ENCODE results near the gene ANKIB1.

ANKIB1 gene

DNA sequence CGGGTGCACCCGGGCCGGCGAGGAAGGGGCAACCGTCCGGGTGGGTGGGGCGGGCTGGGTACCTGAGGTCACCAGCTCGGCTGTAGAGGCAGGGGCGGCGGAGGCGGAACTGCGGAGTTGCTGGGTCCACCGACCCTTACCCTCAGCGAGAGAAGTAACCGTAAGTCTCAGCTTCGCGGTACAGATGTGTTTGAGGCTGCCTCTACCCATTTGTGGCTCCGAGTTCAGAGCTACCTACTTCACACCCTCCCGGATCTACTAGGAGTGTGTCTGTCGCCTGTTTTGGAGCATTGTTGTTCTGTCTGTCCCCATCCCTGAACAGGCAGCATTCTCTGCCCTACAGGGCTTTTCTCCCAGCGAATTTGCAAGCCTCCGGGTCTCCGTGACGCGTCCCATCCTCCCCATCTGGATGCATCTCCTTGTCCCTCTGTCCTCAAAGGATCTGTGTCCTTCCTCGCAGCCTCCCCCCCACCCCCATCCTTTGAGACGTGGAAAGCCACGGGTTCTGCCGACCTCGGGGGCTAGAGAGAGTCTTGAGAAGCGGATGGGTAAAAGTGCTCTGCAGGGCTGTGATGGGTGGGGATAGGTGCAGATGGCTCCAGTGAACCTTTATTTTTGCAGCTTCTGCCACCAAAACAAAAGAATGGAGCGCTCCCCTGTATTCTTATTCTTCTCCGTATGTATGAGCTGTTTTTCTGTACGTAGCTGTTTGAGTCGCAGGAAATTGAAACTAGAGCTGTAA lies 757 bp downstream of the ANKIB1 start:
- Histone ChIP-seq H2AFZ (ENCODE audit: low read depth, low read length) (no peak overlapping the region), H3K23ac (ENCODE audit: low read length in 2 of 2) (peak overlapping the region in 1 of 2 experiments; percentile 98), H3K9ac (ENCODE audit: low read length) (peak overlapping the region; percentile 98), H3K4me2 (ENCODE audit: low read length, poor library complexity, severe bottlenecking) (peak overlapping the region; percentile 67), H4K91ac (ENCODE audit: low read length) (no peak overlapping the region), H3K4me1 (ENCODE audit: control insufficient read depth, insufficient read depth, low read depth, low read length) (peaks cover 2% of the 10 kb centered on the region), H3K9me3 (ENCODE audit: control insufficient read depth, low read length) (no peaks in the 10 kb centered on the region), H3K79me1 (replicated peaks; ENCODE audit: low read length, poor library complexity, severe bottlenecking) (peaks cover 2% of the 10 kb centered on the region), H2AK5ac (ENCODE audit: low read length, severe bottlenecking) (no peak overlapping the region), H3K4me3 (ENCODE audit: insufficient read depth in 1 of 2, low read depth in 1 of 2, low read length in 2 of 2) (peak overlapping the region; percentile 94 to 99), H3K14ac (ENCODE audit: low read length in 2 of 2) (peak overlapping the region in 1 of 2 experiments; percentile 94), H2BK5ac (ENCODE audit: low read depth, low read length, poor library complexity, severe bottlenecking) (no peak overlapping the region), H3K36me3 (ENCODE audit: control insufficient read depth in 1 of 2, insufficient read depth in 2 of 2, low read depth in 1 of 2, low read length in 2 of 2) (peaks cover 2 to 5% of the 10 kb centered on the region in 2 experiments), H2BK15ac (ENCODE audit: low read depth, poor library complexity, severe bottlenecking) (peak overlapping the region; percentile 63), H3K27ac (ENCODE audit: low read length, poor library complexity, severe bottlenecking) (no peak overlapping the region), H3K18ac (ENCODE audit: low read depth in 1 of 2, low read length in 2 of 2) (peak overlapping the region; percentile 39 to 98), H2BK12ac (ENCODE audit: low read length in 2 of 2) (peak overlapping the region in 1 of 2 experiments; percentile 77), H2BK120ac (ENCODE audit: low read depth, low read length) (peak overlapping the region; percentile 27), H3K4ac (ENCODE audit: low read depth in 1 of 2, low read length in 2 of 2) (peak overlapping the region; percentile 47 to 88), H4K8ac (ENCODE audit: low read length) (peak overlapping the region; percentile 87), H3K27me3 (ENCODE audit: control insufficient read depth in 1 of 2, insufficient read depth in 1 of 2, low read length in 2 of 2) (no peaks in the 10 kb centered on the region)
- peak; percentile 55 for DNase-seq
- 0% methylated on average over 33 of the region's 35 CpGs for WGBS

DNA sequence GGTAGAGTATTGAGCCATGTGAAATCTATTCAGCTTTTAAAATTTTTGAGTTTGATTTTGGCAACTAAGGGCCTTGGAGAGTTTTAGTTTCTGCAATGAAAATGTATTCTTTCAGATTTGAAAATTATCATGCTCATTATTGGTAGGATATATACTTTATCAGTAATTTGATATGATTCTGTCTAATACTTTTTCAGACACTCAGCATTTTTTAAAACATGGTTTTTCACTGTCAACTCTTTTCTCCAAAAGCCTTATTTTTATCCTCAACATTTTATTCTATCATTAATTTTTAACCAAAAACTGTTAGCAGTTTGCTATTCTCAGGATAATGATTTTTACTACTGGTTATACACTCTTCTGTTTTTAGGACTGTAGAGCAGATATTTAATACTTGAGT lies 4.8 kb downstream of the ANKIB1 start:
- H3K9ac ChIP-seq (ENCODE audit: low read length): no peak overlapping the region
- H3K23ac ChIP-seq (ENCODE audit: low read length in 2 of 2): no peak overlapping the region
- H3K4ac ChIP-seq (ENCODE audit: low read depth in 1 of 2, low read length in 2 of 2): no peak overlapping the region
- no peaks in the 10 kb centered on the region for H3K27me3 ChIP-seq (ENCODE audit: control insufficient read depth in 1 of 2, insufficient read depth in 1 of 2, low read length in 2 of 2)
- no peak overlapping the region for H2BK5ac ChIP-seq (ENCODE audit: low read depth, low read length, poor library complexity, severe bottlenecking)
- H3K27ac ChIP-seq (ENCODE audit: low read length, poor library complexity, severe bottlenecking): no peak overlapping the region
- no peak overlapping the region for H2BK15ac ChIP-seq (ENCODE audit: low read depth, poor library complexity, severe bottlenecking)
- H3K79me1 ChIP-seq (replicated peaks; ENCODE audit: low read length, poor library complexity, severe bottlenecking): peaks cover 11% of the 10 kb centered on the region
- no peak overlapping the region for H3K18ac ChIP-seq (ENCODE audit: low read depth in 1 of 2, low read length in 2 of 2)
- no peak overlapping the region for H3K4me2 ChIP-seq (ENCODE audit: low read length, poor library complexity, severe bottlenecking)
- no peak overlapping the region for H4K8ac ChIP-seq (ENCODE audit: low read length)
- no peak overlapping the region for H3K4me3 ChIP-seq (ENCODE audit: insufficient read depth in 1 of 2, low read depth in 1 of 2, low read length in 2 of 2)
- H2BK12ac ChIP-seq (ENCODE audit: low read length in 2 of 2): no peak overlapping the region
- no peak overlapping the region for H2AFZ ChIP-seq (ENCODE audit: low read depth, low read length)
- H3K36me3 ChIP-seq (ENCODE audit: control insufficient read depth in 1 of 2, insufficient read depth in 2 of 2, low read depth in 1 of 2, low read length in 2 of 2): peaks cover 3 to 10% of the 10 kb centered on the region in 2 experiments
- H2BK120ac ChIP-seq (ENCODE audit: low read depth, low read length): no peak overlapping the region
- H4K91ac ChIP-seq (ENCODE audit: low read length): no peak overlapping the region
- H3K14ac ChIP-seq (ENCODE audit: low read length in 2 of 2): no peak overlapping the region
- H2AK5ac ChIP-seq (ENCODE audit: low read length, severe bottlenecking): no peak overlapping the region
- no peaks in the 10 kb centered on the region for H3K9me3 ChIP-seq (ENCODE audit: control insufficient read depth, low read length)
- no peaks in the 10 kb centered on the region for H3K4me1 ChIP-seq (ENCODE audit: control insufficient read depth, insufficient read depth, low read depth, low read length)
- no peak for DNase-seq

DNA sequence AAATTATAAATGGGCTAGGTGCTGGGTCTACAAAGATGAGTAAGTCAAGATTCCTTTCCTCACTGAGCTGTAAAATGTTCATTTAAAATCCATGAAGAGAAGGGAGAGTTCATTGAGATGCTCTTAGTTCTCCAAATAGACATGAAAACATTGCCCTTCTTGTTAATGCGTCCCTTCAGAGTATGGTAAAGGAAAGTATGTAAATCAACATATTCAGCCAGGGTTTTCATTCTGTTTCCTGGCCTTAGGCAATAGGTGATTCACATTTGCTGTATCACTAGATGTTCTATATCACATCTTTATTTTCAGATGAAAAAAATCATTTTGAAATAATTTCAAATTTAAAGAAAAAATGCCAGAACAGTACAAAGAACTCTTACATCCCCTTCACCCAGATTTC lies 5.4 kb downstream of the ANKIB1 start:
- Histone ChIP-seq H3K4me2 (ENCODE audit: low read length, poor library complexity, severe bottlenecking) (no peak overlapping the region), H2AFZ (ENCODE audit: low read depth, low read length) (no peak overlapping the region), H3K4me3 (ENCODE audit: insufficient read depth in 1 of 2, low read depth in 1 of 2, low read length in 2 of 2) (no peak overlapping the region), H4K8ac (ENCODE audit: low read length) (no peak overlapping the region), H3K14ac (ENCODE audit: low read length in 2 of 2) (no peak overlapping the region), H3K4ac (ENCODE audit: low read depth in 1 of 2, low read length in 2 of 2) (no peak overlapping the region), H3K18ac (ENCODE audit: low read depth in 1 of 2, low read length in 2 of 2) (no peak overlapping the region), H3K9me3 (ENCODE audit: control insufficient read depth, low read length) (no peaks in the 10 kb centered on the region), H2BK5ac (ENCODE audit: low read depth, low read length, poor library complexity, severe bottlenecking) (no peak overlapping the region), H3K36me3 (ENCODE audit: control insufficient read depth in 1 of 2, insufficient read depth in 2 of 2, low read depth in 1 of 2, low read length in 2 of 2) (peaks cover 3 to 10% of the 10 kb centered on the region in 2 experiments), H2BK15ac (ENCODE audit: low read depth, poor library complexity, severe bottlenecking) (no peak overlapping the region), H2AK5ac (ENCODE audit: low read length, severe bottlenecking) (no peak overlapping the region), H3K4me1 (ENCODE audit: control insufficient read depth, insufficient read depth, low read depth, low read length) (no peaks in the 10 kb centered on the region), H4K91ac (ENCODE audit: low read length) (no peak overlapping the region), H2BK120ac (ENCODE audit: low read depth, low read length) (no peak overlapping the region), H3K79me1 (replicated peaks; ENCODE audit: low read length, poor library complexity, severe bottlenecking) (peaks cover 11% of the 10 kb centered on the region), H2BK12ac (ENCODE audit: low read length in 2 of 2) (no peak overlapping the region), H3K9ac (ENCODE audit: low read length) (no peak overlapping the region), H3K23ac (ENCODE audit: low read length in 2 of 2) (no peak overlapping the region), H3K27me3 (ENCODE audit: control insufficient read depth in 1 of 2, insufficient read depth in 1 of 2, low read length in 2 of 2) (no peaks in the 10 kb centered on the region), H3K27ac (ENCODE audit: low read length, poor library complexity, severe bottlenecking) (no peak overlapping the region)
- WGBS: no CpG with 5 or more reads among the region's 1 CpG
- DNase-seq: no peak

DNA sequence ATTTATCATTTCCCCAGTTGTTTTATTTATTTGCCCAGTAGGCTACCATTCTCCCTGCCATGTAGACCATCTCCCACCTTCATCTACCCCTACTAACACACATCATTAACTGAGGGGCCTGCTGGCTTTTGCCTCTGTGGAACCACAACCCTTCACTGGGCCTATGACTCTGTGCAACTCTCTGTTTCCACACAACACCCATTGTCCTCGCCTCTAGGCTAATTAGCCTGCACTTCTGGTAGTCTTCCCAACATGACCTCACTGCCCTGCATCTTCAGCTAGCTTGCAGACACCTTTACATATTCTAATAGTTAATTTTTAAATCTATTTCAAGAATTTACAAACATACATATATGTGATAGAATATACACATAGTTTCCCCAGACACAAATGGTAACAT lies 7.5 kb downstream of the ANKIB1 start:
- no peak overlapping the region for H2AFZ ChIP-seq (ENCODE audit: low read depth, low read length)
- no peak overlapping the region for H3K27ac ChIP-seq (ENCODE audit: low read length, poor library complexity, severe bottlenecking)
- H3K4me3 ChIP-seq (ENCODE audit: insufficient read depth in 1 of 2, low read depth in 1 of 2, low read length in 2 of 2): no peak overlapping the region
- no peak overlapping the region for H2BK15ac ChIP-seq (ENCODE audit: low read depth, poor library complexity, severe bottlenecking)
- H3K4me1 ChIP-seq (ENCODE audit: control insufficient read depth, insufficient read depth, low read depth, low read length): no peaks in the 10 kb centered on the region
- no peak overlapping the region for H3K4me2 ChIP-seq (ENCODE audit: low read length, poor library complexity, severe bottlenecking)
- H2BK5ac ChIP-seq (ENCODE audit: low read depth, low read length, poor library complexity, severe bottlenecking): no peak overlapping the region
- no peaks in the 10 kb centered on the region for H3K27me3 ChIP-seq (ENCODE audit: control insufficient read depth in 1 of 2, insufficient read depth in 1 of 2, low read length in 2 of 2)
- no peak overlapping the region for H3K14ac ChIP-seq (ENCODE audit: low read length in 2 of 2)
- no peak for DNase-seq
- no peak overlapping the region for H2AK5ac ChIP-seq (ENCODE audit: low read length, severe bottlenecking)
- H2BK120ac ChIP-seq (ENCODE audit: low read depth, low read length): no peak overlapping the region
- H3K18ac ChIP-seq (ENCODE audit: low read depth in 1 of 2, low read length in 2 of 2): no peak overlapping the region
- no peak overlapping the region for H3K9ac ChIP-seq (ENCODE audit: low read length)
- no peak overlapping the region for H4K91ac ChIP-seq (ENCODE audit: low read length)
- no CpG with 5 or more reads among the region's 1 CpG for WGBS
- H3K36me3 ChIP-seq (ENCODE audit: control insufficient read depth in 1 of 2, insufficient read depth in 2 of 2, low read depth in 1 of 2, low read length in 2 of 2): peaks cover 3 to 10% of the 10 kb centered on the region in 2 experiments
- H3K23ac ChIP-seq (ENCODE audit: low read length in 2 of 2): no peak overlapping the region
- H3K79me1 ChIP-seq (replicated peaks; ENCODE audit: low read length, poor library complexity, severe bottlenecking): peaks cover 11% of the 10 kb centered on the region
- H4K8ac ChIP-seq (ENCODE audit: low read length): no peak overlapping the region
- no peak overlapping the region for H3K4ac ChIP-seq (ENCODE audit: low read depth in 1 of 2, low read length in 2 of 2)
- no peak overlapping the region for H2BK12ac ChIP-seq (ENCODE audit: low read length in 2 of 2)
- no peaks in the 10 kb centered on the region for H3K9me3 ChIP-seq (ENCODE audit: control insufficient read depth, low read length)
